Coronary artery (tissue), 2 donors: ENCODE results near the gene LARGE1.

Source experiments
- DNase-seq: peaks from one replicate; pipeline ENCODE4 v3.0.0-alpha.2; 2017; ENCODE audit warnings: low spot score
- H3K27ac ChIP-seq, 2 donors: fragments of 200-600 bp; sonication (generic); one replicate each; pipeline ENCODE4 v1.5.1; 2016 to 2019
- H3K4me3 ChIP-seq: fragments of 200-600 bp; sonication (generic); 2 replicates; pipeline ENCODE4 v1.5.1; 2016; ENCODE audit warnings: mild to moderate bottlenecking, moderate library complexity
- CTCF ChIP-seq: fragments of 200-600 bp; sonication (generic); IDR thresholded peaks from one replicate; pipeline ENCODE4 v1.5.1; 2019; ENCODE audit warnings: antibody characterized with exemption

The LARGE1 gene

GRCh38 chr22:33362702-33363101, 557.6 kb downstream of the LARGE1 start:
- H3K27ac ChIP-seq: no peak overlapping the region
- H3K4me3 ChIP-seq: no peak overlapping the region
- no peak for DNase-seq
- no peak for TF ChIP-seq CTCF

- Histone ChIP-seq H3K4me3 (no peak overlapping the region), H3K27ac (no peak overlapping the region)
- DNase-seq: no peak
- no peak for TF ChIP-seq CTCF
Observed at GRCh38 chr22:33361581-33361980, 558.7 kb downstream of the LARGE1 start.

- Histone ChIP-seq H3K27ac (no peak overlapping the region), H3K4me3 (no peak overlapping the region)
- no peak for TF ChIP-seq CTCF
- no peak for DNase-seq
Observed at GRCh38 chr22:33357981-33358399, 562.3 kb downstream of the LARGE1 start.

GRCh38 chr22:33354928-33355327, 565.3 kb downstream of the LARGE1 start:
- H3K27ac ChIP-seq: no peak overlapping the region
- no peak overlapping the region for H3K4me3 ChIP-seq
- no peak for TF ChIP-seq CTCF
- no peak for DNase-seq

DNA sequence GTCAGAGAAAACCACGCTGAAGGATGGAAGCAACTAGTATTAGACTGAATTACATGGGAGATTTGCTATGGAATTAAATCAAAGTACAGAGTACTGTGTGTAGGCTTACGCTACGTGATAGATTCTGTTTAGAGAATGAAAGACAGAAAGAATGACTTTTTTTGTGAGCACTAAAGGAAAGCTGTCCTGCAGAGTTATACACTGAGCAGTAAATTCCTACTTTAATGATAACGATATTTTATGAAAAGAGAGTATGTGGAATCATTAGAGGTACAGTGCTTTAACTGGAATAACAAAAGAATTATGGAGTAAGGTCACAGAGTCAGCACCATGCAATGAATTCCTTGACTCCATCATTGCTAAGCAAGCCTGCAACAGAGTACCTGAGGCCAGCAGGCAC, 566.8 kb downstream of the LARGE1 start:
- no peak for TF ChIP-seq CTCF
- H3K4me3 ChIP-seq: no peak overlapping the region
- DNase-seq: no peak
- no peak overlapping the region for H3K27ac ChIP-seq

- Histone ChIP-seq H3K4me3 (no peak overlapping the region), H3K27ac (no peak overlapping the region)
- DNase-seq: no peak
- no peak for TF ChIP-seq CTCF
Observed at GRCh38 chr22:33352768-33353167, 567.5 kb downstream of the LARGE1 start.

DNA sequence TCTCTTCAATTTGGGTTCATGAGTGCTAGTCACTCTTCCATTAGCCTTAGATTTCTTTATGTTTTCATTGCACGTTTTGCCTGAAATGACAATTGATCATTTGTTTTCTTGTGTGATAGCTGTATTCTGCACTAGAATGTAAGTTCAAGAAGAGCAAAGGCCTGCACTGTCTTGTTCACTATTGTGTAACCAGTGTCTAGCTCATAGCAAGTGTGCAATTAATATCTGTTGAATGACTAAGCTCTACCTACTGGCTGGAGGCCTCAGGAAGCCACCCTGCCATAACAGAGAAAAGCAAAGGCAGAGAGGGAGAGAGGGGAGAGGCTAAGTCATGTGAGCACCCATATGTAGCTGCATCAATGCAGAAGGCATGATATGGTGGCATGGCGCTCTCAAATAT, 569.3 kb downstream of the LARGE1 start:
- no peak for TF ChIP-seq CTCF
- Histone ChIP-seq H3K4me3 (no peak overlapping the region), H3K27ac (no peak overlapping the region)
- no peak for DNase-seq
